PFSK-1 (cell line): ENCODE data around the gene POU3F1.
A peak's percentile ranks its signal among the peaks of the same experiment; 100 is the strongest.

Experiments
- FOXP2 ChIP-seq: optimal IDR thresholded peaks from 2 replicates; pipeline ENCODE3; 2011; ENCODE audit warnings: borderline replicate concordance, control low read depth, inconsistent platforms; ENCODE audit not compliant: insufficient read depth; ENCODE audit errors: extremely low read length, extremely low read depth
- POLR2AphosphoS5 ChIP-seq: IDR thresholded peaks from 2 replicates; pipeline ENCODE4 v1.6.1; 2012; ENCODE audit warnings: low read depth, mild to moderate bottlenecking, control low read depth, low read length, moderate library complexity
- REST ChIP-seq, 2 experiments: IDR thresholded peaks; 2 replicates each; pipeline versions ENCODE4 v1.6.1 to v1.8.0; 2011 to 2012; ENCODE audit warnings: low read depth in 2 of 2, low read length in 2 of 2, control low read depth in 1 of 2, inconsistent platforms in 1 of 2, mild to moderate bottlenecking in 1 of 2, moderate library complexity in 1 of 2; ENCODE audit not compliant: insufficient read depth in 1 of 2
- SIN3A ChIP-seq: IDR thresholded peaks from 2 replicates; pipeline ENCODE4 v1.6.1; 2012; ENCODE audit warnings: mild to moderate bottlenecking, low read length, moderate library complexity, borderline replicate concordance; ENCODE audit not compliant: insufficient read depth
- TAF1 ChIP-seq: IDR thresholded peaks from 2 replicates; pipeline ENCODE4 v1.6.1; 2012; ENCODE audit warnings: low read length, control low read depth, borderline replicate concordance; ENCODE audit not compliant: insufficient read depth

POU3F1 gene

GRCh38 chr1:38079019-38079418, 32.4 kb upstream of the POU3F1 start:
- TF ChIP-seq TAF1 (no peak), FOXP2 (no peak), REST (IDR thresholded peaks at IDR 0.05; ENCODE audit: insufficient read depth in 1 of 2, low read depth in 2 of 2, low read length in 2 of 2) (no peak), POLR2AphosphoS5 (no peak), SIN3A (no peak)

GRCh38 chr1:38077523-38078147, 31.0 kb upstream of the POU3F1 start:
- no peak for TF ChIP-seq TAF1
- TF ChIP-seq SIN3A: no peak
- TF ChIP-seq REST (IDR thresholded peaks at IDR 0.05; ENCODE audit: insufficient read depth in 1 of 2, low read depth in 2 of 2, low read length in 2 of 2): no peak
- no peak for TF ChIP-seq POLR2AphosphoS5
- no peak for TF ChIP-seq FOXP2

- no peak for TF ChIP-seq FOXP2
- TF ChIP-seq REST (IDR thresholded peaks at IDR 0.05; ENCODE audit: insufficient read depth in 1 of 2, low read depth in 2 of 2, low read length in 2 of 2): no peak
- TF ChIP-seq TAF1: no peak
- TF ChIP-seq SIN3A: no peak
- TF ChIP-seq POLR2AphosphoS5: no peak
Measured at GRCh38 chr1:38076455-38076854, 29.9 kb upstream of the POU3F1 start.

DNA sequence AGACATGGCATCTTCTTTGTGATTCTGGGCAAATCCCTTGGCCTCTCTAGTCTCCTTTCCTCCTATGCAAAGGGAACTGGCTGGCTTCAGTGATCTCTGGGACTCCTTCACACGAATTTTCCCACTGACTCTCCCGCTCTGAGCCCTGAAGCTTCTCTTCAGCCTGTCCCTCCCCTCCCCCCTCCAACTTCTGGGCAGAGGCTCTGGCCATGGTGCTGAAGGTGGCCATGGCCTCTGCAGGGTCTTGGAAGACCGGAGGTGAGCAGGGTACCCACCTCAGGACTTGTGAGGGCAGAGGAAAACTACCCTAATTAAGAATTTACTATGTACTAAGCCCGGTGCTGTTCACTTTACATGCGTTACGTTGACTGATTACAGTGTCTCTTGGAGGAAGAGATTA, 29.4 kb upstream of the POU3F1 start:
- TF ChIP-seq TAF1: no peak
- TF ChIP-seq FOXP2: no peak
- no peak for TF ChIP-seq POLR2AphosphoS5
- TF ChIP-seq REST (IDR thresholded peaks at IDR 0.05; ENCODE audit: insufficient read depth in 1 of 2, low read depth in 2 of 2, low read length in 2 of 2): peak; percentile 96 to 98
- 0 out of 2 replicates have a peak, but pooled peaks have one; percentile 51 for TF ChIP-seq SIN3A
